COLO668 (cell line): ENCODE results near the gene C2CD4C.
"Not testable (repeated sequence)": the region's sequence is repeated elsewhere in the genome, so short reads cannot be mapped to it uniquely, and the experiment has no call there.

ENCODE experiments used
- DNase-seq: peaks from one replicate; lab custom pipeline; 2025; ENCODE audit not compliant: unreplicated experiment; lab: John Stamatoyannopoulos, UW

The C2CD4C gene

GRCh38 chr19:368630-369024 is 40.3 kb downstream of the C2CD4C start:
- no peak for DNase-seq

GRCh38 chr19:367963-368629 is 40.9 kb downstream of the C2CD4C start:
- DNase-seq = no peak

DNA sequence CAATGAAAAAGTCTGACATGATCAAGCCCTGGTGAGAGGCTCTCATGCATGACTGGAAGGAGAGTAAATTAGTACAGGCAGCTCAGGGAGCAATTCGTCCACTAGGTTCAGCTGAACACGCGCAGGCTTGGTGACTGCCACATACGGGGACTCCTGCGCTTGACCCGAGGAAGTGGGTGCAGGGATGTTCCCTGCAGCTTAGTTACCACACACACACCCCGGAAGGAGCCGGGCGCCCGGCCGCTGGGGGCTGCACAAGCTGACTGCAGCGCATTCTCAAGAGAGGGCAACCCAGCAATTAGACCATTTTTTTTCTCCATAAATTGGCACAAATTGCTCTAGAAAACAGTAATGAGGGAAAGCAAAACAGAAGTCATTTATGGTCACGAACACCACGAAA is 41.4 kb downstream of the C2CD4C start:
- DNase-seq = no peak

GRCh38 chr19:366951-367350 is 42.0 kb downstream of the C2CD4C start:
- no peak for DNase-seq

DNA sequence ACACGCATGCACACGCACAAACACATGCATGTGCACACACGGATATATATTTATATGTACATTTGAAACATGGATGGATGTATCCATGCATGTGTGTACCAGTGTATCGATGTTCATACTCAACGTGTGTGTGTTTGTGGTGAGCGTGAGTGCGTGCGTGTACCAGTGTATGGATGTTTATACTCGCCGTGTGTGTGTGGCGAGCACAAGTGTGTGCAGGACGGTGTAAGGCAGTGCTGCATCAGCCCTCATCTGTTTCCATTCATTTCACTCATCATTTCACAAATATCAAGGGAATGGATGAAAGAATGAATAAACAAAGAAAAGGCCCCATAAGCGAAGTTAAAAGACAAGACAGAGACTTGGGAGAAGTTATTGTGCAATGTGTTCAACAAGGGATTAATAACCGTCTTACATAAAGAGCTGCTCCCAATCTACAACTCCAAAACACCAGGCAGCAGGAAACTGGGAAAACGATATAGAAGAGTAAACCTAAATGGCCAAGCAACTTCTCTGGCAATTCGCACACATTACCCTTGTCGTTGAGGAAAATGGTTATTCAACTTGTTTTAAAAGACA is 42.7 kb downstream of the C2CD4C start:
- no peak for DNase-seq

- no peak for DNase-seq
Observed at GRCh38 chr19:364496-365287, 44.3 kb downstream of the C2CD4C start.

- no peak for DNase-seq
Observed at GRCh38 chr19:362683-363082, 46.3 kb downstream of the C2CD4C start.

- no peak for DNase-seq
Observed at GRCh38 chr19:362154-362553, 46.8 kb downstream of the C2CD4C start.

- no peak for DNase-seq
Observed at GRCh38 chr19:359653-359925, 49.4 kb downstream of the C2CD4C start.

DNA sequence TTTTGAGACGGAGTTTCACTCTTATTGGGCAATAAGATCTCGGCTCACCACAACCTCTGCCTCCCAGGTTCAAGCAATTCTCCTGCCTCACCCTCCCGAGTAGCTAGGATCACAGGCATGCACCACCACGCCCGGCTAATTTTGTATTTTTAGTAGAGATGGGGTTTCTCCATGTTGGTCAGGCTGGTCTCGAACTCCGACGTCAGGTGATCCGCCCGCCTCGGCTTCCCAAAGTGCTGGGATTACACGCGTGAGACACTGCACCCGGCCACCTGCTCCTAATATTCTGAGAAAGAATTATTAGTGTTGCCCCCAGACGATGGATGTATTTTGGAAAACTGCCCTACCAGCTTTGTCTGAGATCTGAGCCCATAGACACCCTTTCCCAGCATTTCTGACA is 53.4 kb downstream of the C2CD4C start:
- DNase-seq = not testable (repeated sequence)
